ENCODE data around the gene PTGR2. TPM values are rescaled to one million over a fixed set of nuclear protein-coding genes. Genes with fewer than 3 reads are reported as not detected.

Gene PTGR2
- total RNA-seq, 4 donors from 2014 or later = 3.3 to 34.6 (median 5.4) TPM

GRCh38 chr14:73924337-73924736, 72.7 kb downstream of the PTGR2 start:
- Histone ChIP-seq H3K36me3 (peaks cover 13 to 100% of the 10 kb centered on the region in 2 donors), H3K27me3 (no peaks in the 10 kb centered on the region), H3K4me1 (no peaks in the 10 kb centered on the region), H3K27ac (no peak overlapping the region), H3K4me3 (no peak overlapping the region), H3K9me3 (no peaks in the 10 kb centered on the region)
- WGBS, 2 donors (ENCODE audit: low coverage in 1 of 2) = 64 to 100% methylated on average over 1 to 4 of the region's 5 CpGs
- no peak for TF ChIP-seq POLR2AphosphoS5 (IDR thresholded peaks at IDR 0.05)
- no peak for TF ChIP-seq POLR2A (IDR thresholded peaks at IDR 0.05)
- TF ChIP-seq CTCF (IDR thresholded peaks at IDR 0.05) = no peak
- no peak for TF ChIP-seq EP300 (IDR thresholded peaks at IDR 0.05)
- ATAC-seq = no peak

Small RNAs within 50 kb of the gene (small RNA-seq; reads per million reads assigned to genes)
- gene AC005520.4 = 0 reads per million in 4 donors
- 0 reads per million in 4 donors for gene RF00019

Other genes with a start within 250 kb of the PTGR2 start
- gene ACOT6, start 239.3 kb upstream of the PTGR2 start, total RNA-seq = not detected
- gene DNAL1, start 206.8 kb upstream of the PTGR2 start, total RNA-seq = 10 to 100 TPM in 2 of 4 donors, 1 to 10 TPM in 2; 8.9 to 18.2 (median 10.4) TPM
- gene PNMA1, start 137.4 kb upstream of the PTGR2 start, total RNA-seq = 10 to 100 TPM; 41.7 to 95.2 (median 47.6) TPM
- 10 to 100 TPM; 41.7 to 62.3 (median 52.5) TPM for gene ZNF410, start 35.0 kb downstream of the PTGR2 start, total RNA-seq
- 1 to 10 TPM; 3.4 to 6.2 (median 4.0) TPM for gene FAM161B, start 98.3 kb downstream of the PTGR2 start, total RNA-seq
- gene COQ6, start 98.5 kb downstream of the PTGR2 start, total RNA-seq = 10 to 100 TPM; 28.8 to 41.1 (median 39.0) TPM
- 1 to 10 TPM; 5.9 to 7.1 (median 6.4) TPM for gene ENTPD5, start 167.5 kb downstream of the PTGR2 start, total RNA-seq
- 10 to 100 TPM in 2 of 4 donors, 1 to 10 TPM in 2; 7.3 to 12.4 (median 10.5) TPM for gene BBOF1, start 167.5 kb downstream of the PTGR2 start, total RNA-seq
- gene ALDH6A1, start 232.6 kb downstream of the PTGR2 start, total RNA-seq = 10 to 100 TPM; 47.9 to 70.5 (median 61.3) TPM
- 10 to 100 TPM in 2 of 4 donors, 1 to 10 TPM in 2; 8.1 to 15.9 (median 9.9) TPM for gene LIN52, start 233.1 kb downstream of the PTGR2 start, total RNA-seq